ENCODE data around the gene PGK1. TPM values are rescaled to one million over a fixed set of nuclear protein-coding genes. Genes with fewer than 3 reads are reported as not detected.

Gene PGK1
- total and polyA plus RNA-seq, 9 of the 15 experiments (the other 6 are each of a cell fraction or from before 2014, with no cell fraction given): 199 to 1,378 (median 378) TPM

DNA sequence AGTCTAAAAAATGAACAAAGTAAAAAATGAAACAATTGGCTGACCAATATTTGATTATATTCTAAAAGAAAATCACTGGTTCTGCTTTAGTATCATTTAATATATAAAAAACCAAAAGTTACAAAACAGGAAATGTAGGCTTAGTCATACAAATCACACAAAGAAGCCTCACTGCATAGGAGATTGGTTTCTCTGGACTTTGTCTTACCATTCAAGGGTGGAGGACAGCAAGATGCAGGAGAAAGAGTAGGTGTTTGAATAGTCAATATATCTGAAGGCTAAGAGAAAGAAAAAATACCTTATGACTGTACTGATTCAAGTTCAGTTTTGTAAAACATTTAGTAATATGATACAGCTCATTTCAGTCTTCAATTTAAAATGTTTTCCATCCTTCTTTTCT, 64.0 kb downstream of the PGK1 start:
- ATAC-seq (no peak), DNase-seq (ENCODE audit: extremely low read depth in 1 of 4, low spot score in 3 of 4) (no peak), FAIRE-seq (no peak)
- H3K9ac ChIP-seq (ENCODE audit: insufficient read depth in 1 of 2, low read depth in 2 of 2, low read length in 2 of 2): no peak overlapping the region
- ChIA-PET CTCF (ENCODE audit: low intra/inter-chr PET ratio) (no interaction called here), POLR2A (no interaction called here)
- no peak overlapping the region for H3K4me2 ChIP-seq (ENCODE audit: insufficient read depth, low read length)
- BruUV-seq (replicated peaks): no TSS peak
- H3K9me1 ChIP-seq (ENCODE audit: control insufficient read depth, insufficient read depth, low read length): no peaks in the 10 kb centered on the region
- TF ChIP-seq KDM5B (IDR thresholded peaks at IDR 0.05; ENCODE audit: insufficient replicate concordance, low read depth, low read length): no peak
- no peak for TF ChIP-seq RBBP5 (IDR thresholded peaks at IDR 0.05; ENCODE audit: borderline replicate concordance, insufficient read depth, low read length, poor library complexity, severe bottlenecking)
- TF ChIP-seq ZBTB17 (CRISPR knock-in tag; IDR thresholded peaks at IDR 0.05): no peak
- no peak for TF ChIP-seq THRAP3 (IDR thresholded peaks at IDR 0.05; ENCODE audit: borderline replicate concordance)
- TF ChIP-seq, protein P1, sequence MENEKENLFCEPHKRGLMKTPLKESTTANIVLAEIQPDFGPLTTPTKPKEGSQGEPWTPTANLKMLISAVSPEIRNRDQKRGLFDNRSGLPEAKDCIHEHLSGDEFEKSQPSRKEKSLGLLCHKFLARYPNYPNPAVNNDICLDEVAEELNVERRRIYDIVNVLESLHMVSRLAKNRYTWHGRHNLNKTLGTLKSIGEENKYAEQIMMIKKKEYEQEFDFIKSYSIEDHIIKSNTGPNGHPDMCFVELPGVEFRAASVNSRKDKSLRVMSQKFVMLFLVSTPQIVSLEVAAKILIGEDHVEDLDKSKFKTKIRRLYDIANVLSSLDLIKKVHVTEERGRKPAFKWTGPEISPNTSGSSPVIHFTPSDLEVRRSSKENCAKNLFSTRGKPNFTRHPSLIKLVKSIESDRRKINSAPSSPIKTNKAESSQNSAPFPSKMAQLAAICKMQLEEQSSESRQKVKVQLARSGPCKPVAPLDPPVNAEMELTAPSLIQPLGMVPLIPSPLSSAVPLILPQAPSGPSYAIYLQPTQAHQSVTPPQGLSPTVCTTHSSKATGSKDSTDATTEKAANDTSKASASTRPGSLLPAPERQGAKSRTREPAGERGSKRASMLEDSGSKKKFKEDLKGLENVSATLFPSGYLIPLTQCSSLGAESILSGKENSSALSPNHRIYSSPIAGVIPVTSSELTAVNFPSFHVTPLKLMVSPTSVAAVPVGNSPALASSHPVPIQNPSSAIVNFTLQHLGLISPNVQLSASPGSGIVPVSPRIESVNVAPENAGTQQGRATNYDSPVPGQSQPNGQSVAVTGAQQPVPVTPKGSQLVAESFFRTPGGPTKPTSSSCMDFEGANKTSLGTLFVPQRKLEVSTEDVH (IDR thresholded peaks at IDR 0.05; ENCODE audit: low read depth, partially characterized antibody): no peak
- no peak overlapping the region for H3K4me3 ChIP-seq
- H3K4me1 ChIP-seq (replicated peaks in 1 of 2; ENCODE audit: control insufficient read depth in 2 of 2, insufficient read depth in 2 of 2, low read length in 2 of 2): no peaks in the 10 kb centered on the region
- H3K9me3 ChIP-seq (replicated peaks; ENCODE audit: control insufficient read depth, insufficient read depth, low read depth, low read length): no peaks in the 10 kb centered on the region
- H3K27me3 ChIP-seq (ENCODE audit: control insufficient read depth in 2 of 2, insufficient read depth in 2 of 2, low read length in 2 of 2): no peaks in the 10 kb centered on the region
- in situ Hi-C loops (cut with MboI) (no loop called here), intact Hi-C loops (cut with micrococcal nuclease) (no loop called here)
- no peaks in the 10 kb centered on the region for H4K20me1 ChIP-seq (replicated peaks; ENCODE audit: control insufficient read depth, insufficient read depth, low read length)
- no peak overlapping the region for H2AFZ ChIP-seq (ENCODE audit: low read depth, low read length)
- H3K27ac ChIP-seq (ENCODE audit: extremely low read depth, low read depth, low read length): no peak overlapping the region
- no peaks in the 10 kb centered on the region for H3K36me3 ChIP-seq (ENCODE audit: control insufficient read depth, insufficient read depth, low read length)
- no peaks in the 10 kb centered on the region for H3K79me2 ChIP-seq (ENCODE audit: control insufficient read depth, insufficient read depth, low read length)

Other genes with a start within 250 kb of the PGK1 start
- gene MAGT1, start 208.8 kb upstream of the PGK1 start, total RNA-seq (2014; rRNA removed): 26.8 and 46.2 TPM in 2 replicates
- gene MAGT1, start 208.8 kb upstream of the PGK1 start, total RNA-seq (2014; rRNA removed; fragmentation: Illumina TruSeq; extraction: Trizol): 35.4 and 37.8 TPM in 2 replicates
- 28.7 and 29.4 TPM in 2 replicates for gene MAGT1, start 208.8 kb upstream of the PGK1 start, total RNA-seq (2015; rRNA removed; fragmentation: Illumina TruSeq; extraction: Trizol)
- 21.8 and 21.9 TPM in 2 replicates for gene MAGT1, start 208.8 kb upstream of the PGK1 start, total RNA-seq (2021)
- gene MAGT1, start 208.8 kb upstream of the PGK1 start, polyA plus RNA-seq (2011; rRNA removed): 26.1 and 34.9 TPM in 2 replicates
- gene MAGT1, start 208.8 kb upstream of the PGK1 start, polyA plus RNA-seq (2014; fragmentation: Illumina TruSeq; extraction: Trizol): 25.0 and 28.8 TPM in 2 replicates
- gene MAGT1, start 208.8 kb upstream of the PGK1 start, polyA plus RNA-seq (2014; fragmentation: Nextera tagmentation; extraction: Ambion mirVana): 10 to 100 TPM; 19.0 to 23.1 TPM
- 15.5 and 16.5 TPM in 2 replicates for gene MAGT1, start 208.8 kb upstream of the PGK1 start, polyA plus RNA-seq (2014; rRNA removed)
- 577 and 694 TPM in 2 replicates for gene COX7B, start 204.8 kb upstream of the PGK1 start, total RNA-seq (2014; rRNA removed)
- gene COX7B, start 204.8 kb upstream of the PGK1 start, total RNA-seq (2014; rRNA removed; fragmentation: Illumina TruSeq; extraction: Trizol): 1,307 and 1,325 TPM in 2 replicates
- gene COX7B, start 204.8 kb upstream of the PGK1 start, total RNA-seq (2015; rRNA removed; fragmentation: Illumina TruSeq; extraction: Trizol): 976 and 1,056 TPM in 2 replicates
- 549 and 655 TPM in 2 replicates for gene COX7B, start 204.8 kb upstream of the PGK1 start, total RNA-seq (2021)
- gene COX7B, start 204.8 kb upstream of the PGK1 start, polyA plus RNA-seq (2011; rRNA removed): 2,285 and 2,612 TPM in 2 replicates
- 1,072 and 1,120 TPM in 2 replicates for gene COX7B, start 204.8 kb upstream of the PGK1 start, polyA plus RNA-seq (2014; fragmentation: Illumina TruSeq; extraction: Trizol)
- 1,000 to 10,000 TPM; 2,613 to 2,891 TPM for gene COX7B, start 204.8 kb upstream of the PGK1 start, polyA plus RNA-seq (2014; fragmentation: Nextera tagmentation; extraction: Ambion mirVana)
- gene COX7B, start 204.8 kb upstream of the PGK1 start, polyA plus RNA-seq (2014; rRNA removed): 1,602 and 1,756 TPM in 2 replicates
- gene ATP7A, start 193.6 kb upstream of the PGK1 start, total RNA-seq (2014; rRNA removed): 9.5 and 10.0 TPM in 2 replicates
- gene ATP7A, start 193.6 kb upstream of the PGK1 start, total RNA-seq (2014; rRNA removed; fragmentation: Illumina TruSeq; extraction: Trizol): 19.8 and 21.6 TPM in 2 replicates
- gene ATP7A, start 193.6 kb upstream of the PGK1 start, total RNA-seq (2015; rRNA removed; fragmentation: Illumina TruSeq; extraction: Trizol): 12.3 TPM in 2 replicates
- 13.4 and 14.8 TPM in 2 replicates for gene ATP7A, start 193.6 kb upstream of the PGK1 start, total RNA-seq (2021)
- gene ATP7A, start 193.6 kb upstream of the PGK1 start, polyA plus RNA-seq (2011; rRNA removed): 17.4 and 22.7 TPM in 2 replicates
- 9.5 and 11.6 TPM in 2 replicates for gene ATP7A, start 193.6 kb upstream of the PGK1 start, polyA plus RNA-seq (2014; fragmentation: Illumina TruSeq; extraction: Trizol)
- 1 to 10 TPM; 7.8 to 9.2 TPM for gene ATP7A, start 193.6 kb upstream of the PGK1 start, polyA plus RNA-seq (2014; fragmentation: Nextera tagmentation; extraction: Ambion mirVana)
- gene ATP7A, start 193.6 kb upstream of the PGK1 start, polyA plus RNA-seq (2014; rRNA removed): 7.3 and 8.2 TPM in 2 replicates
- gene PGAM4, start 134.6 kb upstream of the PGK1 start, total RNA-seq (2014; rRNA removed): not detected in 2 replicates
- gene PGAM4, start 134.6 kb upstream of the PGK1 start, total RNA-seq (2014; rRNA removed; fragmentation: Illumina TruSeq; extraction: Trizol): 0.32 and 0.55 TPM in 2 replicates
- not detected in 2 replicates for gene PGAM4, start 134.6 kb upstream of the PGK1 start, total RNA-seq (2015; rRNA removed; fragmentation: Illumina TruSeq; extraction: Trizol)
- gene PGAM4, start 134.6 kb upstream of the PGK1 start, total RNA-seq (2021): not detected in 2 replicates
- gene PGAM4, start 134.6 kb upstream of the PGK1 start, polyA plus RNA-seq (2011; rRNA removed): 0.72 and 0.75 TPM in 2 replicates
- not detected in 2 replicates for gene PGAM4, start 134.6 kb upstream of the PGK1 start, polyA plus RNA-seq (2014; fragmentation: Illumina TruSeq; extraction: Trizol)
- gene PGAM4, start 134.6 kb upstream of the PGK1 start, polyA plus RNA-seq (2014; fragmentation: Nextera tagmentation; extraction: Ambion mirVana): not detected
- gene PGAM4, start 134.6 kb upstream of the PGK1 start, polyA plus RNA-seq (2014; rRNA removed): not detected in 2 replicates
- 10.9 and 16.1 TPM in 2 replicates for gene TAF9B, start 35.4 kb downstream of the PGK1 start, total RNA-seq (2014; rRNA removed)
- gene TAF9B, start 35.4 kb downstream of the PGK1 start, total RNA-seq (2014; rRNA removed; fragmentation: Illumina TruSeq; extraction: Trizol): 28.1 and 31.4 TPM in 2 replicates
- 20.6 and 20.8 TPM in 2 replicates for gene TAF9B, start 35.4 kb downstream of the PGK1 start, total RNA-seq (2015; rRNA removed; fragmentation: Illumina TruSeq; extraction: Trizol)
- 18.6 and 19.1 TPM in 2 replicates for gene TAF9B, start 35.4 kb downstream of the PGK1 start, total RNA-seq (2021)
- gene TAF9B, start 35.4 kb downstream of the PGK1 start, polyA plus RNA-seq (2011; rRNA removed): 32.9 and 42.1 TPM in 2 replicates
- 26.2 and 30.3 TPM in 2 replicates for gene TAF9B, start 35.4 kb downstream of the PGK1 start, polyA plus RNA-seq (2014; fragmentation: Illumina TruSeq; extraction: Trizol)
- 10 to 100 TPM; 19.3 to 36.5 TPM for gene TAF9B, start 35.4 kb downstream of the PGK1 start, polyA plus RNA-seq (2014; fragmentation: Nextera tagmentation; extraction: Ambion mirVana)
- 16.7 and 17.7 TPM in 2 replicates for gene TAF9B, start 35.4 kb downstream of the PGK1 start, polyA plus RNA-seq (2014; rRNA removed)
- not detected in 2 replicates for gene CYSLTR1, start 223.4 kb downstream of the PGK1 start, total RNA-seq (2014; rRNA removed)
- gene CYSLTR1, start 223.4 kb downstream of the PGK1 start, total RNA-seq (2014; rRNA removed; fragmentation: Illumina TruSeq; extraction: Trizol): 0.04 TPM in 1 of 2 replicates, not detected in the other
- 0.07 TPM in 1 of 2 replicates, not detected in the other for gene CYSLTR1, start 223.4 kb downstream of the PGK1 start, total RNA-seq (2015; rRNA removed; fragmentation: Illumina TruSeq; extraction: Trizol)
- gene CYSLTR1, start 223.4 kb downstream of the PGK1 start, total RNA-seq (2021): not detected in 2 replicates
- 0.03 TPM in 1 of 2 replicates, not detected in the other for gene CYSLTR1, start 223.4 kb downstream of the PGK1 start, polyA plus RNA-seq (2011; rRNA removed)
- not detected in 2 replicates for gene CYSLTR1, start 223.4 kb downstream of the PGK1 start, polyA plus RNA-seq (2014; fragmentation: Illumina TruSeq; extraction: Trizol)
- not detected for gene CYSLTR1, start 223.4 kb downstream of the PGK1 start, polyA plus RNA-seq (2014; fragmentation: Nextera tagmentation; extraction: Ambion mirVana)
- not detected in 2 replicates for gene CYSLTR1, start 223.4 kb downstream of the PGK1 start, polyA plus RNA-seq (2014; rRNA removed)

All from K562 (cell line).